HUES48 (cell line): ENCODE data around the gene AFF3.

Source experiments
- H3K27ac ChIP-seq: one replicate; pipeline ENCODE4 v1.7.0; 2013; ENCODE audit warnings: low read depth, low read length, inconsistent platforms
- H3K27me3 ChIP-seq: 2 replicates; pipeline ENCODE4 v1.6.1; 2013; ENCODE audit warnings: mild to moderate bottlenecking, low read length; ENCODE audit not compliant: control insufficient read depth, insufficient read depth
- H3K36me3 ChIP-seq: 2 replicates; pipeline ENCODE4 v1.6.1; 2013; ENCODE audit warnings: low read length; ENCODE audit not compliant: control insufficient read depth, insufficient read depth
- H3K4me1 ChIP-seq: 2 replicates; pipeline ENCODE4 v1.6.1; 2013; ENCODE audit warnings: mild to moderate bottlenecking, low read length; ENCODE audit not compliant: control insufficient read depth, insufficient read depth
- H3K4me3 ChIP-seq: 2 replicates; pipeline ENCODE4 v1.5.1; 2013; ENCODE audit warnings: mild to moderate bottlenecking, low read depth, low read length
- H3K9ac ChIP-seq: 2 replicates; pipeline ENCODE4 v1.6.1; 2013; ENCODE audit warnings: mild to moderate bottlenecking, low read depth, low read length, moderate library complexity
- H3K9me3 ChIP-seq: 2 replicates; pipeline ENCODE4 v1.6.1; 2013; ENCODE audit warnings: low read length; ENCODE audit not compliant: control insufficient read depth, insufficient read depth

The AFF3 gene

DNA sequence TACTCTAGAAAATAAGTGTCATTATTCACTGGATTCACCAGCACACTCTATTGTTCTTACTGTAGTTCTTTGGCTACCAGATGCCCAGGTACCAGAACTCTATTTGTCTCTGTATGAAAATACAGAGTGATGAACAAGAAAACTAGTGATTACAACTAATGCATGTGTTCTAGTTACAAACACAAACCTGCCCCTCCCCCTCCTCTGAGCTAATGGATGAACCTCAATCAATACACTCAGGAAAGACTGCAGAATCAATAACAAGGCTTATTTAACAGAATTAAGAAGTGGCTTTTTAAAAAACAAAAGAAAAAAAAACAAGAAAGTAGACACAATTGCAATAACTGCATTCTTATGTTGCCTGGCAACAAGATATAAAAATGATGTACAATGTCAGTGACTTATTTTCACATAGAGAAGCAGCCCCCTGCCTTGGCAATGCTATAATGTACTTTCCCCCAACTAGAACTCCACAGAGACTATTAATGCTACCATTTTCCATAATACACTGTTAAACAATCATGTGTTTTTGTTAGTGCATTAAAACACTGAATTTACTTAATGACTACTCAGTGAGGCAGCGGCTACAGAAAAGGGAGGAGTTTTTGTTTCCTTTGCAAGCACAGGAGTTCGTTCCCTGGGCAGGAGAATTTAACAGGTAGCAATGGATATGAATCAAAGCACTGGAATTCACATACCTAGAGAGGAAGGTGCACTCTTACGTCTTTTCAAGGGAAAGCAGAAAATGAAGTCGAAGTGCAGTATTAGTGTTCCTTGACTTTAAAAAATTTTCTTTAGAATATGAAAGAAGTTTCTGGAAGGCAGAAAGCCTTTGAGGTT lies 333.8 kb downstream of the AFF3 start:
- Histone ChIP-seq H3K36me3 (no peaks in the 10 kb centered on the region), H3K9me3 (no peaks in the 10 kb centered on the region), H3K4me3 (no peak overlapping the region), H3K27me3 (no peaks in the 10 kb centered on the region), H3K9ac (no peak overlapping the region), H3K27ac (no peak overlapping the region), H3K4me1 (no peaks in the 10 kb centered on the region)

DNA sequence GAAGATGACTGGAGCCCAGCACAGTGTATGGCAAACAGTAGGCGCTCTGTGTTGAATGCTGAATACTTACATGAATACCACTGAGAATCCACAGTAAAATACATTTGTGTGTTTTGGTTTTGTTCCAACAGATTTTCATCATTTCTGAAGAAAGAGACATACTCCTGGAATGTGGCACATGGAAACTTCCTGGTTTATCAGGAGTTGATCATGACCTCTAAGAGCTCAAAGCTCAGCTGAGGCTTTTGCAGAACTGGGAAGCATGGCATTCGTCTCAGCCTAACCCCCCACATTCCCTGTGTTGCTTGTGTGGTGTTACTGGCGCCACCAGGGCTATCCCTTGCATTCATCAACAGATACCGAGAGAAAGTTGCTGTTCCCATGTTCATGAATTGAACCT lies 335.6 kb downstream of the AFF3 start:
- no peak overlapping the region for H3K4me3 ChIP-seq
- no peak overlapping the region for H3K27ac ChIP-seq
- no peaks in the 10 kb centered on the region for H3K9me3 ChIP-seq
- no peak overlapping the region for H3K9ac ChIP-seq
- no peaks in the 10 kb centered on the region for H3K36me3 ChIP-seq
- H3K4me1 ChIP-seq: no peaks in the 10 kb centered on the region
- no peaks in the 10 kb centered on the region for H3K27me3 ChIP-seq

DNA sequence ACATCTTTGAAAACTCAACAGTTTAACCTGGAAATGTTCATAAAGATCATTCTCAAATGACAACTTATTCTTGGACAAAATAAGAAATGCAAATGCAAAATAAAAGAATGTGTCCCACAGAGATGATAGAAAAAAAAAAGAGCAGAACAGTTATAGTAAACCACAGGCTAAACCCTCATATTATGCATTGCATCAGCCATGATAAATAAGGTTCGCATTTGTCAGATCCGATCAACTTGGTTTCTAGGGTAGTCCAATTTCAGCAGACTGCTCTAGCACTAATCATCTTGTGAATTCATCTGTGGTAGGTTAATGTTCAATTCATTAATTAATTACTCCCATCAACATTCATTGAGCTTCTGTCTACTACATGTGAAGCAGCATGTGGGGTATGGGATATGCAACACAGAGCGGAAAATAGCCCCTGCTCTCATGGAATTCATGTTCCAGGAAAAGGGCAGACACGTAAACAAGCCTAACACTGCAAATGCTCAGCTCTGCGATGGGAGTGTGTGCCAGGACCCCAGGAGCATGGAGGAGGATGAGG lies 336.4 kb downstream of the AFF3 start:
- Histone ChIP-seq H3K27ac (no peak overlapping the region), H3K4me1 (no peaks in the 10 kb centered on the region), H3K9me3 (no peaks in the 10 kb centered on the region), H3K9ac (no peak overlapping the region), H3K4me3 (no peak overlapping the region), H3K27me3 (no peaks in the 10 kb centered on the region), H3K36me3 (no peaks in the 10 kb centered on the region)

DNA sequence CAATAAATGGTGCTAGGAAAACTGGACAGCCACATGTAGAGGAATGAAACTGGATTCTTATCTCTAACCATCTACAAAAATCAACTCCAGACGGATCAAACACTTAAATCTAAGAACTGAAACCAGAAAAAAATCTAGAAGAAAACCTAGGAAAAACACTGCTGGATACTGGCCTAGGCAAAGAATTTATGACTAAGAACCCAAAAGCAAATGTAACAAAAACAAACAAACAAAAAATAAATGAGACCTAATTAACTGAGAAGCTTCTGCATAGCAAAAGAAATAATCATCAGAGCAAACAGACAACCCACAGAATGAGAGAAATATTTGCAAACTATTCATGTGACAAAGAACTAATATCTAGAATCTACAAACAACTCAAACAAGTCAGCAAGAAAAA lies 338.5 kb downstream of the AFF3 start:
- Histone ChIP-seq H3K4me3 (no peak overlapping the region), H3K27me3 (no peaks in the 10 kb centered on the region), H3K36me3 (no peaks in the 10 kb centered on the region), H3K9me3 (no peaks in the 10 kb centered on the region), H3K4me1 (no peaks in the 10 kb centered on the region), H3K27ac (no peak overlapping the region), H3K9ac (no peak overlapping the region)

DNA sequence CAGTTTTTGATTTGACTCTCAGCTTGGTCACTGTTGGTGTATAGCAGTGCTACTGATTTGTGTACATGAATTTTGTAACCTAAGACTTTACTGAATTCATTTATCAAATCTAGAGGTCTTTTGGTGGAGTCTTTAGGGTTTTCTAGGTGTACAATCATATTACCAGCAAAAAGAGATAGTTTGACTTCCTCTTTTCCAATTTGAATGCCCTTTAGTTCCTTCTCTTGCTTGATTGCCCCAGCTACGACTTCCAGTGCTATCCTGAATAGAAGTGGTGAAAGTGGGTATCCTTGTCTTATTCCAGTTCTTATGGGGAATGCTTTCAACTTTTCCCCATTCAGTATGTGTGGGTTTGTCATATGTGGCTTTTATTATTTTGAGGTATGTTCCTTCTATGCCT lies 339.7 kb downstream of the AFF3 start:
- no peak overlapping the region for H3K9ac ChIP-seq
- H3K9me3 ChIP-seq: 0 out of 2 replicates have a peak, but pooled peaks cover under 1% of the 10 kb centered on the region
- no peaks in the 10 kb centered on the region for H3K36me3 ChIP-seq
- H3K4me3 ChIP-seq: no peak overlapping the region
- H3K27me3 ChIP-seq: no peaks in the 10 kb centered on the region
- H3K4me1 ChIP-seq: no peaks in the 10 kb centered on the region
- H3K27ac ChIP-seq: no peak overlapping the region

DNA sequence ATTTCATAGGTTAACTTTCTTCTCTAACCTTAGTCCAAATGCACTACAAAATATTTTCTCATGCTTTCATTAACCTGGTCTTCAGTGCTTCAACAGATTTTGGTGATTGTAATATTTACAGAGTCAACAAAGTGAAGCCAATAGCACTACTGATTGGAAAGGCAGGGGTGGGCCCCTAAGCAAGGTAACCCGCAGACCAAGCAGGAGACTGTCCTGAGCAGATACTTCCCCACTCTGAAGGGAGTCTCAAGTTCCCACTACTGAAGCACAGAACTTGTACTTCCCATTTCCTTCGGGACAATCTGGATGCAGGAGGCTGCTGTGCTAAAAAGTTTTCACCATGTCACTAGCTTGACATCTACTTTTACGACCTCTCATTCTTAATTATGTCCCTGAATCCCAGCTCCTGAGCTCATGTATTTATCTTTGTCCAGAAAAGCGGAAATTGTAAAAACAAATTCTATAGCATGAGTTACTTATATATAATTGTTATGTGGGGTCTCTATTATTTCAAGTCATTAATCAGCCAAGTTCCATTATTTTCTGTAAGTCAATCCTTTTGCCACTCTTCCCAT lies 341.0 kb downstream of the AFF3 start:
- H3K9ac ChIP-seq: no peak overlapping the region
- no peaks in the 10 kb centered on the region for H3K4me1 ChIP-seq

DNA sequence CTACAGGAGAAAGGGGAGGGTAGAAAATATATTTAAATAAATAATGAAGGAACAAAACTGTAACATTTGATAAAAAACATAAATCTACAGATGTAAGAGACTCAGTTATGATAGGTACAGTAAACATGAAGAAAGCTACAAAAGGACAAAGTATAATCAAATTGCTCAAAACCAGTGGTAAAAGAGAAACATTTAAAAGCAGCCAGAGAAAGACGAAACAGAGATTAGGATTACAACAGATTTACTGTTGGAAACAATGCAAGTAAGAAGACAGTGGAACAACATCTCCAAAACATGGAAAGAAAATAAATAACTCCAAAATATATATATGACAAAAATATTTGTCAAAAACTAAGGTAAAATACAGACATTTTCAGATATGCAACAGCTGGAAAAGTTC lies 344.9 kb downstream of the AFF3 start:
- no peaks in the 10 kb centered on the region for H3K36me3 ChIP-seq

More for the DNA sequence above, 341.0 kb downstream of the AFF3 start:
- no peaks in the 10 kb centered on the region for H3K27me3 ChIP-seq
- no peak overlapping the region for H3K4me3 ChIP-seq
- no peaks in the 10 kb centered on the region for H3K36me3 ChIP-seq
- no peak overlapping the region for H3K27ac ChIP-seq
- peaks cover 9% of the 10 kb centered on the region; the same call in 1 of the 2 replicates for H3K9me3 ChIP-seq

DNA sequence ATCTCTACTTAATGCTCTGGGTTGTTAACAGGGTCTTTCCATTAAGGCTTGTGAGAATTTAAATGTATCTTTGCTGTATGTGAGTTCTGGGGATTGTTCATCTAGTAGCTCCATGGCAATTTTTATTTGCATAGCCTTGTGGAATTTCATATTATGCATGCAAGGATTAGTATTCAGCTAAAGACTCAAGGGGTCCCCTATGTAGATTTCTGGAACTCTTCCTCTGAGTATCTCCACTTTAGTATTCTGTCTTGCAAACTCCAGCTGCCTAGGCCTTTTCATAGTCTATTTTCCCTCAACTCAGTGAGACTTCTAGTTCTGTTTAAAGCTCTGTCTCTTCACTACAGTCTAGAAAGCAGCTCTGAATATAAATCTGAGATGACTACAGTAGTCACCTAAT lies 348.0 kb downstream of the AFF3 start:
- H3K36me3 ChIP-seq: no peaks in the 10 kb centered on the region
- no peak overlapping the region for H3K9ac ChIP-seq
- H3K27ac ChIP-seq: no peak overlapping the region
- H3K4me3 ChIP-seq: no peak overlapping the region
- H3K4me1 ChIP-seq: 0 out of 2 replicates have a peak, but pooled peaks cover 4% of the 10 kb centered on the region
- H3K9me3 ChIP-seq: peaks cover 9% of the 10 kb centered on the region; the same call in 1 of the 2 replicates
- H3K27me3 ChIP-seq: no peaks in the 10 kb centered on the region

More for the DNA sequence above, 344.9 kb downstream of the AFF3 start:
- H3K4me1 ChIP-seq: 0 out of 2 replicates have a peak, but pooled peaks cover 4% of the 10 kb centered on the region
- no peaks in the 10 kb centered on the region for H3K27me3 ChIP-seq
- H3K4me3 ChIP-seq: no peak overlapping the region
- no peak overlapping the region for H3K27ac ChIP-seq
- H3K9me3 ChIP-seq: peaks cover 9% of the 10 kb centered on the region; the same call in 1 of the 2 replicates
- no peak overlapping the region for H3K9ac ChIP-seq

DNA sequence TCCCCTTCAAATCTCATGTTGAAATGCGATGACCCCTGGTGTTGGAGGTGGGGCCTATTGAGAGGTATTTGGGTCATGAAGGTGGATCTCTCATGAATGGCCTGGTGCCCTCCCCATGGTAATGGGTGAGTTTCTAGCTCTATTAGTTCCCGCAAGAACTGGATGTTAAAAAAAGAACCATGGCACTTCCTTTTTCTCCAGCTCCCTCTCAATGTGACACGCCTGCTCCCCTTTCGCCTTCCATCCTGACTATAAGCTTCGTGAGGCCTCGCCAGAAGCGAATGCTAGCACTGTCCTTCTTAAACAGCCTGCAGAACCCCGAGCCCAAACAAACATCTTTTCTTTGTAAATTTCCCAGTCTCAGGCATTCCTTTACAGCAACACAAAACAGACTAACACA lies 349.4 kb downstream of the AFF3 start:
- Histone ChIP-seq H3K4me3 (no peak overlapping the region), H3K36me3 (no peaks in the 10 kb centered on the region), H3K27me3 (no peaks in the 10 kb centered on the region), H3K9me3 (peaks cover 9% of the 10 kb centered on the region; the same call in 1 of the 2 replicates), H3K9ac (no peak overlapping the region), H3K27ac (no peak overlapping the region), H3K4me1 (0 out of 2 replicates have a peak, but pooled peaks cover 4% of the 10 kb centered on the region)

DNA sequence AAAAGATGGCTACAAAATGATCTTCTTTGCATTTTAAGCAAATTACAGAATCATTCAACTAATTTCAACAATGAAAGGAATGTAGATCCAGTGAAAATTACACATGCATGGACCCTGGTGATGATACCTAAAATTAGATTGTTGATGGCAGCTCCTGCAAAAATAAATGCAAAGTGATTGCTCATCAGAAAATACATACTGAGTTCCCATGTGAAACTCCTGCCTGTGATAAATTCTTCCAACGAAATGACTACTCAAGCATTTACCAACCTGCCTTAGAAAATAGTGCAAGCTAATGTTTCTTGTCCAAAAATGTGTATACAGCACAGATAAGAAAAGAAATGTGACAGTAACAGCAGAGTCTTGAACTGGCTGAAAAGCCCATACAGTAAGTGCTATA lies 352.5 kb downstream of the AFF3 start:
- Histone ChIP-seq H3K9ac (no peak overlapping the region), H3K36me3 (no peaks in the 10 kb centered on the region), H3K9me3 (no peaks in the 10 kb centered on the region), H3K4me3 (no peak overlapping the region), H3K27me3 (no peaks in the 10 kb centered on the region), H3K4me1 (0 out of 2 replicates have a peak, but pooled peaks cover 4% of the 10 kb centered on the region), H3K27ac (no peak overlapping the region)
